Omental fat pad (tissue), 4 donors: ENCODE data around the gene POLR1D. TPM values are rescaled to one million over a fixed set of nuclear protein-coding genes. Genes with fewer than 3 reads are reported as not detected.

Experiments used
- ATAC-seq: fragments of 150-250 bp; one replicate; pipeline ENCODE4 v1.9.1; 2016; ENCODE audit warnings: mild to moderate bottlenecking, moderate library complexity; ENCODE audit not compliant: low FRiP score
- DNase-seq: peaks from one replicate; pipeline ENCODE4 v3.0.0-alpha.2; 2019; ENCODE audit warnings: low spot score
- total RNA-seq, 4 donors: library from RNA; depleted of rRNA; stranded (reverse); fragments of >200 nt; gene quantifications; one replicate each; pipeline ENCODE4 v1.1.0, GENCODE V29; 2016
- TF ChIP-seq, protein P1 (sequence below), 3 donors: fragments of 450-650 bp; IDR thresholded peaks; one replicate each; pipeline ENCODE4 v1.5.1; 2016 to 2017; ENCODE audit warnings: antibody characterized with exemption in 3 of 3, mild to moderate bottlenecking in 3 of 3, moderate library complexity in 2 of 3

The POLR1D gene
- total RNA-seq, 4 donors from 2014 or later: 69.0 to 110 (median 75.5) TPM

GRCh38 chr13:27587095-27587746 lies 34.5 kb upstream of the POLR1D start:
- DNase-seq (no peak), ATAC-seq (no peak)
- TF ChIP-seq, protein P1, sequence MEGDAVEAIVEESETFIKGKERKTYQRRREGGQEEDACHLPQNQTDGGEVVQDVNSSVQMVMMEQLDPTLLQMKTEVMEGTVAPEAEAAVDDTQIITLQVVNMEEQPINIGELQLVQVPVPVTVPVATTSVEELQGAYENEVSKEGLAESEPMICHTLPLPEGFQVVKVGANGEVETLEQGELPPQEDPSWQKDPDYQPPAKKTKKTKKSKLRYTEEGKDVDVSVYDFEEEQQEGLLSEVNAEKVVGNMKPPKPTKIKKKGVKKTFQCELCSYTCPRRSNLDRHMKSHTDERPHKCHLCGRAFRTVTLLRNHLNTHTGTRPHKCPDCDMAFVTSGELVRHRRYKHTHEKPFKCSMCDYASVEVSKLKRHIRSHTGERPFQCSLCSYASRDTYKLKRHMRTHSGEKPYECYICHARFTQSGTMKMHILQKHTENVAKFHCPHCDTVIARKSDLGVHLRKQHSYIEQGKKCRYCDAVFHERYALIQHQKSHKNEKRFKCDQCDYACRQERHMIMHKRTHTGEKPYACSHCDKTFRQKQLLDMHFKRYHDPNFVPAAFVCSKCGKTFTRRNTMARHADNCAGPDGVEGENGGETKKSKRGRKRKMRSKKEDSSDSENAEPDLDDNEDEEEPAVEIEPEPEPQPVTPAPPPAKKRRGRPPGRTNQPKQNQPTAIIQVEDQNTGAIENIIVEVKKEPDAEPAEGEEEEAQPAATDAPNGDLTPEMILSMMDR (IDR thresholded peaks at IDR 0.05): no peak

DNA sequence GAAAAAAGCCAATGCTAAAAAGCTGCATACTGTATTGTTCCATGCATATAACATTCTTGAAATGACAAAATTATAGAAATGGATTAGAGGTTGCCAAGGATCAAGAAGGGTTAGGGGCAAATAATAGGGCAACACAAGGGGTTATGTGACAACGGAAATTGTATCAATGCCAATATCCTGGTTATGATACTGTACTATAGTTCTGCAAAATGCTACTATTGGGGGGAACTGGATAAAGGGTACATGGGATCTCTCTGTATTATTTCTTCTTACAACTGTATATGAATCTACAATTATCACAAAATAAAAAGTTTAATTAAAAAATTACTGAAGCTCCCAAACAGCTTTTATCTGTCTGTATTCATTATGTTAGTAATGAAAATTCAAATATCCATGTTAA lies 33.3 kb upstream of the POLR1D start:
- ATAC-seq: no peak
- no peak for DNase-seq
- TF ChIP-seq, protein P1 (IDR thresholded peaks at IDR 0.05): no peak

DNA sequence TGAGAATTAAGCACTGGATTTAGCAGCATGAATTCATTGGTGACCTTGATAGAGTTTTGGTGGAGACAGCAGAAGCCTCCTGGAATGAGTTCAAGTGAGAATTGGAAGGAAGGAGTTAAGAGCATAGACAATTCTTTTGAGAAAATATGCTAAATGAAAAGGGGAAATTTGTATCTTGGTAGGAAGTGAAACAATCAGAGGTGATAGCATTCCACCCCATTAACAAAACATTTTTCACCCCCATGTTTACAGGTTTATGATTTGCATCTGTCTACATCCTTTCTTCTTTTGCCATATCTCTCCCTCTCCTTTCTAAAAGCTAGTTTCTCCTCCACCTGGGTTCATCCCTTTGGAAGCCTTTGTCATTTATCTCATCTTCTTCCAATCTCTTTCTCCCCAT lies 28.8 kb upstream of the POLR1D start:
- TF ChIP-seq, protein P1 (IDR thresholded peaks at IDR 0.05): no peak

GRCh38 chr13:27593267-27593666 lies 28.4 kb upstream of the POLR1D start:
- DNase-seq (no peak), ATAC-seq (no peak)
- TF ChIP-seq, protein P1 (IDR thresholded peaks at IDR 0.05): no peak

More for the DNA sequence above, 28.8 kb upstream of the POLR1D start:
- DNase-seq: no peak
- no peak for ATAC-seq

- ATAC-seq (no peak), DNase-seq (no peak)
- TF ChIP-seq, protein P1 (IDR thresholded peaks at IDR 0.05): no peak
Observed at GRCh38 chr13:27595055-27595811, 26.5 kb upstream of the POLR1D start.

DNA sequence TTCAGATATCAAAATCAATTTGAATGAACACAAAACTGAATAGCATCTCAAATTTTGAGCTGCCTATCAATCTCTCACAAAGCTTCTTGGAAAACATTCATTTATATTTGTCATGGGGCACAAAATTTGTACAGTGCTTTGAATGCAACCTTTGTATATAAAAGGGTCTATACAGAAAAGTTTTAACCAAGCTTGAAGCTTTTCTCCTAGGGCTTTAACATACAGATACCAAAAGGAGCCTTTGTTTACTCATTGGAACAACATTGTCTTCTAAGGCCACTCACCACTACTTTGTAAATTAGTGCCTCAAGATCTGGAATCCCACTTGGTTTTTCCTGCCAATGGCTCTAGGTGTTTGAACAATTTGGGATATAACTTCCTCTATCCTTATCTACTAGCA lies 22.6 kb upstream of the POLR1D start:
- DNase-seq (no peak), ATAC-seq (no peak)
- TF ChIP-seq, protein P1 (IDR thresholded peaks at IDR 0.05): no peak
